HepG2 (cell line): Measurements from ENCODE around the gene TTLL8. TPM values are rescaled to one million over a fixed set of nuclear protein-coding genes. Genes with fewer than 3 reads are reported as not detected.

Experiments
- CCAR2 ChIP-seq: fragments of 200-400 bp; formaldehyde crosslinking; optimal IDR thresholded peaks from 2 replicates; pipeline ENCODE3; 2018; ENCODE audit warnings: low read depth, mild to moderate bottlenecking, low read length, moderate library complexity
- FOSL1 ChIP-seq: sonication (generic); formaldehyde crosslinking; IDR thresholded peaks from 2 replicates; pipeline ENCODE4 v1.9.0; 2021; ENCODE audit warnings: missing genetic modification reagents, borderline replicate concordance
- IRF9 ChIP-seq: sonication (generic); formaldehyde crosslinking; IDR thresholded peaks from 2 replicates; pipeline ENCODE4 v1.8.0; 2022; ENCODE audit warnings: missing genetic modification reagents, mild to moderate bottlenecking, borderline replicate concordance
- KLF6 ChIP-seq: IDR thresholded peaks from 2 replicates; pipeline ENCODE4 v1.8.0; 2016; ENCODE audit warnings: missing biosample characterization, missing genetic modification reagents
- NR2C2 ChIP-seq: sonication (generic); formaldehyde crosslinking; IDR thresholded peaks from 2 replicates; pipeline ENCODE4 v1.4.0; 2020; ENCODE audit warnings: missing genetic modification reagents, mild to moderate bottlenecking, moderate library complexity, borderline replicate concordance
- REL ChIP-seq: sonication (generic); formaldehyde crosslinking; conservative IDR thresholded peaks from 2 replicates; pipeline ENCODE4 v1.8.0; 2022; ENCODE audit warnings: mild to moderate bottlenecking, missing genetic modification reagents, moderate library complexity
- SNAPC4 ChIP-seq: sonication (generic); formaldehyde crosslinking; IDR thresholded peaks from 2 replicates; pipeline ENCODE4 v1.4.0; 2020; ENCODE audit warnings: mild to moderate bottlenecking, missing genetic modification reagents
- ZBTB14 ChIP-seq: sonication (generic); formaldehyde crosslinking; IDR thresholded peaks from 2 replicates; pipeline ENCODE4 v1.4.0; 2020; ENCODE audit warnings: missing genetic modification reagents
- ZNF205 ChIP-seq: IDR thresholded peaks from 2 replicates; pipeline ENCODE4 v1.6.1; 2018; ENCODE audit warnings: missing biosample characterization, missing genetic modification reagents
- ZNF253 ChIP-seq: sonication (generic); formaldehyde crosslinking; IDR thresholded peaks from 2 replicates; pipeline ENCODE4 v1.8.0; 2022; ENCODE audit warnings: mild to moderate bottlenecking, missing genetic modification reagents, borderline replicate concordance
- ZNF281 ChIP-seq: sonication (generic); formaldehyde crosslinking; IDR thresholded peaks from 2 replicates; pipeline ENCODE4 v1.4.0; 2020; ENCODE audit warnings: missing genetic modification reagents, borderline replicate concordance
- ZNF331 ChIP-seq: sonication (generic); formaldehyde crosslinking; IDR thresholded peaks from 2 replicates; pipeline ENCODE4 v1.4.0; 2020; ENCODE audit warnings: missing genetic modification reagents
- ZNF335 ChIP-seq: sonication (generic); formaldehyde crosslinking; IDR thresholded peaks from 2 replicates; pipeline ENCODE4 v1.4.0; 2020; ENCODE audit warnings: missing genetic modification reagents
- ZNF513 ChIP-seq: sonication (generic); formaldehyde crosslinking; conservative IDR thresholded peaks from 2 replicates; pipeline ENCODE4 v1.5.0; 2020; ENCODE audit warnings: missing genetic modification reagents
- ZNF558 ChIP-seq: sonication (generic); formaldehyde crosslinking; IDR thresholded peaks from 2 replicates; pipeline ENCODE4 v1.9.0; 2022; ENCODE audit warnings: mild to moderate bottlenecking, missing genetic modification reagents, borderline replicate concordance
- ZNF577 ChIP-seq: sonication (generic); formaldehyde crosslinking; IDR thresholded peaks from 2 replicates; pipeline ENCODE4 v1.4.0; 2020; ENCODE audit warnings: mild to moderate bottlenecking, low read depth, missing genetic modification reagents, borderline replicate concordance
- ZNF777 ChIP-seq: sonication (generic); formaldehyde crosslinking; IDR thresholded peaks from 2 replicates; pipeline ENCODE4 v1.4.0; 2020; ENCODE audit warnings: missing genetic modification reagents
- ZNF879 ChIP-seq: sonication (generic); formaldehyde crosslinking; IDR thresholded peaks from 2 replicates; pipeline ENCODE4 v1.8.1; 2023; ENCODE audit warnings: missing genetic modification reagents
- polyA plus RNA-seq, 8 experiments: library from polyadenylated mRNA; depleted of rRNA in 3 of 8; stranded (reverse) in 7 of 8; unstranded in 1 of 8; fragments of >200 nt; fragmentation: Illumina TruSeq in 4 of 8; extraction: Trizol in 4 of 8; gene quantifications; 2 replicates each; pipeline versions ENCODE4 v1.2.1 to v1.2.3, GENCODE V29; 2011 to 2016; ENCODE audit warnings: low read depth in 4 of 8, missing spikeins in 1 of 8, mixed read lengths in 1 of 8; ENCODE audit not compliant: insufficient read depth in 1 of 8
- total RNA-seq, 5 experiments: library from RNA; depleted of rRNA; stranded (reverse); fragments of >200 nt; fragmentation: Illumina TruSeq; extraction: Trizol; gene quantifications; 2 replicates each; pipeline ENCODE4 v1.2.3, GENCODE V29; 2016; ENCODE audit warnings: low read depth in 1 of 5

The TTLL8 gene
- total and polyA plus RNA-seq, 2 of the 13 experiments (the other 11 are each of a cell fraction or from before 2014, with no cell fraction given), result not detected

- TF ChIP-seq ZNF253 (CRISPR knock-in tag) (peak; percentile 72; the same call in 1 of the 2 replicates), REL (no peak; the same call in 1 of the 2 replicates), ZNF281 (CRISPR knock-in tag) (peak; percentile 53), FOSL1 (CRISPR knock-in tag) (no peak), IRF9 (CRISPR knock-in tag) (peak; percentile 55; the same call in 1 of the 2 replicates), ZNF335 (no peak), ZNF577 (CRISPR knock-in tag) (no peak; the same call in 1 of the 2 replicates), ZBTB14 (CRISPR knock-in tag) (no peak), SNAPC4 (CRISPR knock-in tag) (no peak), NR2C2 (0 out of 2 replicates have a peak, but pooled peaks have one; percentile 26), KLF6 (CRISPR knock-in tag) (peak; percentile 92), ZNF777 (0 out of 2 replicates have a peak, but pooled peaks have one; percentile 48), ZNF558 (CRISPR knock-in tag) (peak; percentile 46; the same call in 1 of the 2 replicates), ZNF879 (CRISPR knock-in tag) (0 out of 2 replicates have a peak, but pooled peaks have one; percentile 62), ZNF331 (peak; percentile 60; the same call in 1 of the 2 replicates), ZNF205 (CRISPR knock-in tag) (no peak), CCAR2 (no peak), ZNF513 (CRISPR knock-in tag) (no peak)
Observed at GRCh38 chr22:50102946-50103345, 44.8 kb upstream of the TTLL8 start (continued).
